ENCODE results near the gene TLR8. TPM values are rescaled to one million over a fixed set of nuclear protein-coding genes. Genes with fewer than 3 reads are reported as not detected.
"Not testable (repeated sequence)": the region's sequence is repeated elsewhere in the genome, so short reads cannot be mapped to it uniquely, and the experiment has no call there.

The TLR8 gene
- total RNA-seq, 2 donors from 2014 or later, result not detected

GRCh38 chrX:12943592-12943991, 37.2 kb downstream of the TLR8 start:
- H3K4me1 Mint-ChIP-seq (ENCODE audit: low read depth in 2 of 2), result peaks cover 11 to 18% of the 10 kb centered on the region in 2 donors
- not testable (repeated sequence) for H3K27ac Mint-ChIP-seq; H3K36me3 Mint-ChIP-seq; H3K9me3 Mint-ChIP-seq; H3K4me3 Mint-ChIP-seq; DNase-seq (ENCODE audit: low spot score); ATAC-seq
- peaks cover 0 to 34% of the 10 kb centered on the region in 2 donors for H3K27me3 Mint-ChIP-seq

- not testable (repeated sequence) for H3K4me3 Mint-ChIP-seq; H3K27ac Mint-ChIP-seq; H3K9me3 Mint-ChIP-seq; DNase-seq (ENCODE audit: low spot score); ATAC-seq; H3K36me3 Mint-ChIP-seq
- Mint-ChIP-seq H3K4me1 (ENCODE audit: low read depth in 2 of 2) (peaks cover 20 to 26% of the 10 kb centered on the region in 2 donors), H3K27me3 (peaks cover 0 to 32% of the 10 kb centered on the region in 2 donors)
These were observed 38.0 kb downstream of the TLR8 start for GRCh38 chrX:12944452-12944851.

- H3K9me3 Mint-ChIP-seq, result no peaks in the 10 kb centered on the region
- H3K4me3 Mint-ChIP-seq, result no peak overlapping the region
- H3K27me3 Mint-ChIP-seq, result peaks cover 0 to 23% of the 10 kb centered on the region in 2 donors
- H3K27ac Mint-ChIP-seq, result no peak overlapping the region
- DNase-seq (ENCODE audit: low spot score) (no peak), ATAC-seq (no peak)
- no peaks in the 10 kb centered on the region for H3K36me3 Mint-ChIP-seq
- H3K4me1 Mint-ChIP-seq (ENCODE audit: low read depth in 2 of 2), result peaks cover 30 to 34% of the 10 kb centered on the region in 2 donors
These were observed 39.1 kb downstream of the TLR8 start for GRCh38 chrX:12945494-12945893.

- no peaks in the 10 kb centered on the region for H3K36me3 Mint-ChIP-seq
- H3K27ac Mint-ChIP-seq, result peak overlapping the region; percentile 64 to 93
- no peak overlapping the region for H3K4me3 Mint-ChIP-seq
These were observed 40.0 kb downstream of the TLR8 start for GRCh38 chrX:12946406-12946805.

GRCh38 chrX:12946838-12947544, 40.6 kb downstream of the TLR8 start:
- ATAC-seq (peak; percentile 60 to 75), DNase-seq (ENCODE audit: low spot score) (peak; percentile 80)
- H3K4me1 Mint-ChIP-seq (ENCODE audit: low read depth in 2 of 2), result peaks cover 40 to 47% of the 10 kb centered on the region in 2 donors
- peak overlapping the region; percentile 64 to 93 for H3K27ac Mint-ChIP-seq
- H3K4me3 Mint-ChIP-seq, result peak overlapping the region; percentile 25
- H3K9me3 Mint-ChIP-seq, result no peaks in the 10 kb centered on the region
- H3K36me3 Mint-ChIP-seq, result no peaks in the 10 kb centered on the region
- H3K27me3 Mint-ChIP-seq, result peaks cover 0 to 12% of the 10 kb centered on the region in 2 donors

More at GRCh38 chrX:12946406-12946805, 40.0 kb downstream of the TLR8 start:
- ATAC-seq (no peak), DNase-seq (ENCODE audit: low spot score) (no peak)
- H3K27me3 Mint-ChIP-seq, result peaks cover 0 to 16% of the 10 kb centered on the region in 2 donors
- H3K4me1 Mint-ChIP-seq (ENCODE audit: low read depth in 2 of 2), result peaks cover 40 to 43% of the 10 kb centered on the region in 2 donors
- no peaks in the 10 kb centered on the region for H3K9me3 Mint-ChIP-seq

GRCh38 chrX:12947545-12948235, 41.3 kb downstream of the TLR8 start:
- H3K4me3 Mint-ChIP-seq, result peak overlapping the region; percentile 8
- H3K9me3 Mint-ChIP-seq, result no peaks in the 10 kb centered on the region
- DNase-seq (ENCODE audit: low spot score), result no peak
- H3K4me1 Mint-ChIP-seq (ENCODE audit: low read depth in 2 of 2), result peaks cover 40 to 47% of the 10 kb centered on the region in 2 donors
- H3K27ac Mint-ChIP-seq, result peak overlapping the region; percentile 64 to 93
- ATAC-seq, result no peak
- H3K27me3 Mint-ChIP-seq, result peaks cover 0 to 8% of the 10 kb centered on the region in 2 donors
- no peaks in the 10 kb centered on the region for H3K36me3 Mint-ChIP-seq

- Mint-ChIP-seq H3K4me3 (peak overlapping the region; percentile 83), H3K27ac (peak overlapping the region; percentile 93 to 95), H3K36me3 (no peaks in the 10 kb centered on the region), H3K27me3 (peaks cover 0 to 3% of the 10 kb centered on the region in 2 donors), H3K9me3 (no peaks in the 10 kb centered on the region), H3K4me1 (ENCODE audit: low read depth in 2 of 2) (peaks cover 37 to 51% of the 10 kb centered on the region in 2 donors)
- DNase-seq (ENCODE audit: low spot score) (no peak), ATAC-seq (no peak)
These were observed 42.1 kb downstream of the TLR8 start for GRCh38 chrX:12948495-12948894.

- Mint-ChIP-seq H3K9me3 (no peaks in the 10 kb centered on the region), H3K27ac (peak overlapping the region; percentile 93 to 95), H3K36me3 (no peaks in the 10 kb centered on the region), H3K4me3 (peak overlapping the region; percentile 83), H3K4me1 (ENCODE audit: low read depth in 2 of 2) (peaks cover 37 to 51% of the 10 kb centered on the region in 2 donors), H3K27me3 (peaks cover 0 to 3% of the 10 kb centered on the region in 2 donors)
- DNase-seq (ENCODE audit: low spot score) (no peak), ATAC-seq (no peak)
These were observed 42.9 kb downstream of the TLR8 start for GRCh38 chrX:12949205-12949926.

GRCh38 chrX:12949927-12950656, 43.7 kb downstream of the TLR8 start:
- Mint-ChIP-seq H3K27me3 (peaks cover 0 to 3% of the 10 kb centered on the region in 2 donors), H3K9me3 (no peaks in the 10 kb centered on the region), H3K27ac (peak overlapping the region; percentile 93 to 95), H3K4me1 (ENCODE audit: low read depth in 2 of 2) (peaks cover 37 to 58% of the 10 kb centered on the region in 2 donors), H3K4me3 (peak overlapping the region; percentile 83), H3K36me3 (no peaks in the 10 kb centered on the region)
- DNase-seq (ENCODE audit: low spot score), result peak; percentile 91
- ATAC-seq, result peak; percentile 83 to 89

- Mint-ChIP-seq H3K9me3 (no peaks in the 10 kb centered on the region), H3K4me3 (peak overlapping the region; percentile 83), H3K36me3 (no peaks in the 10 kb centered on the region), H3K27me3 (no peaks in the 10 kb centered on the region), H3K4me1 (ENCODE audit: low read depth in 2 of 2) (peaks cover 41 to 64% of the 10 kb centered on the region in 2 donors), H3K27ac (peak overlapping the region; percentile 93 to 95)
- ATAC-seq, result peak; percentile 78 to 85
- no peak for DNase-seq (ENCODE audit: low spot score)
These were observed 44.6 kb downstream of the TLR8 start for GRCh38 chrX:12950851-12951594.

- no peak for DNase-seq (ENCODE audit: low spot score)
- Mint-ChIP-seq H3K4me3 (peak overlapping the region; percentile 83), H3K9me3 (no peaks in the 10 kb centered on the region)
These were observed 45.2 kb downstream of the TLR8 start for GRCh38 chrX:12951595-12951975.

GRCh38 chrX:12953420-12953819, 47.0 kb downstream of the TLR8 start:
- Mint-ChIP-seq H3K9me3 (no peaks in the 10 kb centered on the region), H3K27me3 (no peaks in the 10 kb centered on the region), H3K27ac (peak overlapping the region; percentile 93 to 95), H3K4me3 (no peak overlapping the region), H3K36me3 (no peaks in the 10 kb centered on the region), H3K4me1 (ENCODE audit: low read depth in 2 of 2) (peaks cover 52 to 71% of the 10 kb centered on the region in 2 donors)
- DNase-seq (ENCODE audit: low spot score) (no peak), ATAC-seq (no peak)

More at GRCh38 chrX:12951595-12951975, 45.2 kb downstream of the TLR8 start:
- H3K4me1 Mint-ChIP-seq (ENCODE audit: low read depth in 2 of 2), result peaks cover 46 to 66% of the 10 kb centered on the region in 2 donors
- no peaks in the 10 kb centered on the region for H3K36me3 Mint-ChIP-seq
- no peaks in the 10 kb centered on the region for H3K27me3 Mint-ChIP-seq
- ATAC-seq, result no peak
- H3K27ac Mint-ChIP-seq, result peak overlapping the region; percentile 93 to 95
